ENCODE results near the gene GPR78.

Gene GPR78

DNA sequence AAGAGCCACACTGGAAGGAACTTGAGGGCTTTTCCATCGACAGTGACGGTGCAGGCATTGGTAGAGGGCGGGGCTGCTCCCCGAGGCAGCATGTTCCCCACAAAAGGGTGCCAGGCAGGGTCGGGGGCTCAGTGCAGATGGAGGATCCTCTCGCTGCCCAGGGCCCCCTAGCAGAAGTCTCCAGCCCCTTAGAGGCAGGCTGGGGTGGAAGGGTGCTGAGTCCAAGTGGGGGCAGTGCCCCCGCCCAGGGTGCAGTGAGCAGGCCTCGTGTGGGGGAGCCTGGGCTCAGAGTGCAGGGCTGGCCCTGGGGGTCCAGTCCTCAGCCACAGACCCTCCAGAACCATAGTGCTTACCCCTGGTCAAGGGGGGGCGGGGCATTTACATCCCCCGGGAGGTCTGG, 21.4 kb downstream of the GPR78 start:
- DNase-seq: no peak

- DNase-seq: no peak
Observed at GRCh38 chr4:8602686-8603430, 22.7 kb downstream of the GPR78 start.

DNA sequence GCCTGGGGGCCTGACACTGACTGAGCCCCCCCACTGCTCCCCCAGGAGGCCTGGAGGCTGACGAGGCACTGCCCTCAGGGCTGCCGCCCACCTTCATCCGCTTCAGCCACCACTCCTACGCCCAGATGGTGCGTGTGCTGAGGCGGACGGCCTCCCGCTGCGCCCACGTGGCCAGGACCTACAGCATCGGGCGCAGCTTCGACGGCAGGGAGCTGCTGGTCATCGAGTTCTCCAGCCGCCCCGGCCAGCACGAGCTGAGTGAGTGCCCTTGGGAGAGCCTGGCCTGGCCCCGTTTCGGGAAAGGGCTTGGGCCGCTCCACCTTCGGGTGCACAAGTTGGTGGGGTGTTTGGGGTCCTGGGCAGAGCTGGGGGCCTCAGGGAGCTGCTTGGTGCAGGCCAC, 23.7 kb downstream of the GPR78 start:
- DNase-seq: no peak

DNA sequence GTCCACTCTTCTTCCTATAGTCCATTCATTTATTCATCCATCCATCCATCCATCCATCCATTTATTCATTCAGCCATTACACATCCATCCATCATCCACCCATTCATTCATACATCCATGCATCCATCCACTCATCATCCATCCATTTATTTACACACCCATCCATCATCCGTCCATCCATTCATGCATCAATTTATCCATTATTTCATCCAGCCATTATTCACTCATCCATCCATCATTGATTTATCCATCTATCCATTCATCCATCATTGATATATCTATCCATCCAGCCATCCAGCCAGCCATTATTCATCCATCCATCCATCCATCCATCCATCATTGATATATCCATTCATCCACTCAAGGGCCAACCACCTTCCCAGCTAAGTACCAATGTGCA, 25.1 kb downstream of the GPR78 start:
- no peak for DNase-seq

DNA sequence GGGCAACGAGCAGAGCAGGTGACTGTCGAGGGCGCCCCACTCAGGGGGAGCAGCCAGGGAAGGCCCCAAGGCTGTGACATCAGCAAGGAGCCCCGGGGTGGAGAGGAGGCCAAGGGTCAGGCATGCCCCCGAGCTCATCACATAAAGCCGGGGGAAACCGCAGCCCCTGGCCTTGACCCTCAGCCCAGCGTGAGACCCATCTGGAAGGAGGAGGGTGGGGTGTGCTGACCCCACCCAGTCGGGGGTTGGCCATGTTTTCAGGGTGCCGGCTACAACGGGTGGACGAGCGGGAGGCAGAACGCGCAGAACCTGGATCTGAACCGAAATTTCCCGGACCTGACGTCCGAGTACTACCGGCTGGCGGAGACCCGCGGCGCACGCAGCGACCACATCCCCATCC, 26.3 kb downstream of the GPR78 start:
- DNase-seq: no peak

- no peak for DNase-seq
Observed at GRCh38 chr4:8606966-8607365, 26.8 kb downstream of the GPR78 start.

DNA sequence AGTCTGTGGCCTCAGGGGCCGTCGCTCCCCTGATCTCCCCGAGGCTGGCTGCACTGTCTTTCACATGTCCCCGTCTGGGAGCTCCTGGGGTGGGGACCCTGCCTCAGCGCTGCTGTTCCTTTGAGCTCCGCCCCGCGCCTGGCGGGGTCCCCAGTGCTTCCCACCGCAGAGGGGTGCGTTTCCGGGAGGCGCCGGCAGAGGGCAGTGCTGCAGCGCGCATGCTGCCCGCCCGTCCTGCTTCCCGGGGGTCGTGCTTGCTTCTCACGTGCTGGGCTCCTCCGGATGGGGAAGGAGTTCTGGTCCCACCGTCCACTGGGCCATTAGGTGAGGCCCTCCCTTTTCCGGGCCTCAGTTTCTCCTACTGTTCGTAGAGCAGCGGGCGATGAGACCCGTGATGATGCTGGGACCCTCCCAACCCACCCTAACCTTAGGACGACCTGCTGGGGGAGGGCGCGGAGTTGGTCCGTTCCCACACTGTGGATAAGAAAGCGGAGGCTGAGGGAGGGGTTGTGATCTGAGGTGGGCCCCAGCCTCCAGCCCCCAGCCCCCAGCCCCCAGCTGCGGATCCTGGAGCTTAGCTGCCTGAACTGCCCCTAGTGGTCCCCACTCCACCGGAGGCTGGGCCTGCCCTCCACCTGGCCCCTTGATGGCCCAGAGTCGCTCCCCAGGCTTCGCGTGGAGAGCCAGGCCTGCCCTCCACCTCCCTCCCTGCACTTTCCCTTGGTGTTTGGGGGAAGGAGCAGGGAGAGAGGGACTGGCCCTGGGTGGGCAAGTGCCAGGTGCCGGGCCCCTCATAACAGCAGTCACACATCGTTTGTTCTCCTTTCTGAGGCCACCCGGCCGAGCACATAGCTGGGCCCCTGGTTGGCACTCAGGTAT, 27.6 kb downstream of the GPR78 start:
- DNase-seq: no peak

- DNase-seq: no peak
Observed at GRCh38 chr4:8608714-8609391, 28.7 kb downstream of the GPR78 start.

GRCh38 chr4:8609406-8609805, 29.2 kb downstream of the GPR78 start:
- no peak for DNase-seq

DNA sequence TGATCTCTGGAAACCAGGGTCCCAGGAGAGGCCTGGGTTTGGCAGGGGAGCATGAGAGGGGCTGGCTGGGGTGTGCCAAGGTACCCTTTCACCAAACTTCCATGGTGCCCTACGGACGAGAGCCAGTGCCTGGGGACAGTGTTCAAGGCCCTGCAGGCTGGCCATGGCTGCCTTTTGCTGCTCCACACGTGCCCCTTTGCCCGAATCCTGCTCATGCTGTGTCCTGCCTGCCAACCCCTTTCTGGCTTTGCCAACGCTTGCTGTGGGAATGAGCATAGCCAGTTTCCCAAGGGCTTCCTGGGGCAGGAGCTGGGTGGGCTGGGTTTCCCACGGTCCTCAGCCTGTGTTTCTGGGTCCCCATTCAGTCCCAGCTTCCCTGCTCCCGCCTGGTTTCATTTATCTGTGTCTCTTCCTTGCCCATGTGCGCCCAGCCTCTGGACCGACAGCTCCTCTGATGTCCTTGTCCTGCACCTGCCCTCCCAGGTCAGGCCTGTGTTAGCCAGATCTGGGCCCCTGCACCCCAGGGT, 29.7 kb downstream of the GPR78 start:
- no peak for DNase-seq

- no peak for DNase-seq
Observed at GRCh38 chr4:8610858-8611616, 30.8 kb downstream of the GPR78 start.

DNA sequence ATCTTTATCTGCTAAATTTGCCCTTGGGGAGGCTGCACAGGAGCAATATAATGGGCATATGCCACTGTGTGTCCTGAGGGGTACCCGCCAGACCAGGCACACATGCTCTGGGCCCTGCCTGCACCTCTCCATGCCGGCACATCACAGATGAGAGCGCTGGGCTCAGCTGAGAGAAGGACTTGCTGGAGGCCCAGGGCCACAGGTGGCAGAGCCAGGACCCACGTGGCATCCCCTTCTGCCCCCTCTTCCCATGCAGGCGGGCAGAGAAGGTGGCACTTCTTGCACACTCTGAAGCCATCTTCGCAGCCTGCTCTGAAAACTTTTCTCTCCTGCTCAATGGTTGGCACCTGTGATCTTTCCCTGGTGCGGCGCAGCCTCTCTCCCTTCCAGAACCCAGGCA, 32.5 kb downstream of the GPR78 start:
- DNase-seq: no peak

GRCh38 chr4:8613421-8614364, 33.5 kb downstream of the GPR78 start:
- no peak for DNase-seq

DNA sequence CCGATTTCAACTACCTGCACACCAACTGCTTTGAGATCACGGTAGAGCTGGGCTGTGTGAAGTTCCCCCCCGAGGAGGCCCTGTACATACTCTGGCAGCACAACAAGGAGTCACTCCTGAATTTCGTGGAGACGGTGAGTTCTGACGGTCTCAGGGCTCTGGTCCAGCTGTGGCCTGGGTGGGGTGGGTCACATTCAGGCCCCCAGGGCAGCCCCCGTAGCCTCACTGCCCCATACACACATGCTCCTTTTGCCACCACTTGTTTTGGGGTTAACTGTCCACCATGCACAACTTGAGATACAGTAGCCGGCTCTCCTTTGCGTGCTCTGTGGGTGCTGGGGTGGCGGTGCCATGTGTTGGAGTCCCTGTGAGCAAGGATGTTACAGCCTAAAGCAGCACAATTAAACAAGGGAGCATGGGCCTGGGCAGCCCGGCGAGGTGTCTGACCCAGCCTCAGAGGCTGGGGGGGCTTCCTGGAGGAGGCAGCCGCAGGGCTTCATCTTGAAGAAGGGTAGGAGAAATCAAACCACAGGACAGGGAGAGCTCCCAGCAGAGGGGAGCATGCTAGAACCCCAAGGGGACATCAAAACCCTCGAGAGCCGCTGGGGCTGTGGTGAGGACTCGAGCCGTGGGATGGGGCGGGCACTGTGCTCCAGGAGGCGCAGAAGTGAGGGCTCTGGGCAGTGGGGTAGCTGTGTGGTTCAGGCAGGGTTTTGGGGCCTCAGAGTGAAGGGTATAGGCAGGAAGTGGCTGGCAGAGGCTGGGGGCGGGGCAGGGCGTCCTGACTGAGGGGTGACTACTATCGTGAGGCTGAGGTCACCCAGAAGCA, 34.4 kb downstream of the GPR78 start:
- no peak for DNase-seq

DNA sequence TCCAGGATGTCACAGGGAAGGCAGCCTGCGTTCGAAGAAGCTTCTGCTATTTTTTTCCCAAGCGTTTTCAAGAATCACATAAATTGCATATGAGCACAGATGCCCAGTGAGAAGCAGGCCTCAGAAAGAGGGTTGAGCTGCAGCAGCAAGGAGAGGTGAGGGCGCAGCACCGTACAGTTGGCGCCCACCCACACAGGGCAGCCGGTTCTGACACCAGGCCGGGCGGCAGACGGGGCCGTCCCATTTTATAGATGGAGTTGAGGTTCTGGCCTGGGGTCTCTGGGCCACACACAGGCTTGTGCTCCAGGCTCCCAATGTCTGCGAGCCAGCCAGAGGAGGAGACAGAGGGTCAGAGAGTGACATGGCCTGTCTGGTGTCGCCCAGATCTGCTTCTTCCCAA, 35.2 kb downstream of the GPR78 start:
- DNase-seq: no peak

DNA sequence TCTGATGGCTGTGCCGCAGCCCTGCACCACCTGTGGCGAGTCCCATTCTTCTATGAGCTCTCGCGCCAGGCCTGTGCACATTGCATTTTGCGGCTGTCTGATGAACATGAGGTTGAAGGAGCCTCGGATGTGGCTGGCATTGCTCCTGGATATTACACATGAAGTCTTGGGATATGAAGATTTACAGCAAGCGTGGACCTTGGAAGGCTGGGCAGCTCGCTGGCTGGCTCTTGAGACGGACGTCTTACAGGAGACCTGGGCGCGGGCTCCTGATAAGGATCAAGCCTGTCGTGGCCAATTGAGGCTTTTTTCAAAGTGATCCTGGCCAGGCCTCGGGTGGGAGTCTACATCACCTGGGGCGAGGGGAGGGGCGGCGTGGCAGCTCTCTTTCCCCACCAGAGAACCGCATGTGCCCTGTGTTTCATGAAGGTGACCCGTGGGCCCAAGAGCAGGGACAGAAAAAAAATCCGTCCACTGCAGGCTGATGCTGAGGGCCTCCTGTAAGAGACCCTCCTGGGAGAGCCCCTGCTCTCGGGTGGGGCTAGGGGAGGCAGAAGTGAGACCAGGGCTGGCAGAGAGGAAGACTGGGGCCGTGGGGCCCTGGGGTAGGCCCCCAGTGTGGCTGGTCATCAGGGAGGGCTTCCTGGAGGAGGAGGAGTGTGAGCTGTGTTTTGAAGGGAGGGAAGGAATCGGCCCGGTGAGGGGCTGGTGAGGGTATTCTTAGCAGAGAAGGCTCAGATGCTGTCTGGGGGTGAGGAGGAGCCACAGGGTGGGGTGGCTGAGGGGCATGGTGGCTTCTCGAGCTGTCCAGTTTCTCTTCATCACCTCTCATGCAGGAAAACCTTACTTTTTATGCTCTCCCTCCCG, 36.0 kb downstream of the GPR78 start:
- no peak for DNase-seq

DNA sequence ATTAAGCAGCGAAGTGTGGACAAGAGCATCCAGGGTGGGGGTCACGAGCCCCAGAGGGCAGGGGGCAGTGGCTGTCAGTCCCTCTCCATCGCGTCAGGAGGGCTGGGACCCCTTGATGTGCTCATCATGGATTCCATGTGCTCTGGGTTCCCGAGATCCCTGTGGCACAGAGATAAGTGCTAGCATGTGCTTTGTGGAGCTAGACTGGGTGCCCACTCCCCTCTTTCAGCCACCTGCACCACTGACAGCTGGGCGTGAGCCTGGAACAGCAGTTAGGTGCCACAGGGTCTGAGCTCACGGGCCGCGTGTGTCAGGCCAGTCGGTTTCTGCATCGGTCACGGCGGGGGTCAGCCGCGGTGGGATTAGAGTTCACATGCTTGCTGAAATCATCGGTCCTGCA, 36.6 kb downstream of the GPR78 start:
- no peak for DNase-seq

DNA sequence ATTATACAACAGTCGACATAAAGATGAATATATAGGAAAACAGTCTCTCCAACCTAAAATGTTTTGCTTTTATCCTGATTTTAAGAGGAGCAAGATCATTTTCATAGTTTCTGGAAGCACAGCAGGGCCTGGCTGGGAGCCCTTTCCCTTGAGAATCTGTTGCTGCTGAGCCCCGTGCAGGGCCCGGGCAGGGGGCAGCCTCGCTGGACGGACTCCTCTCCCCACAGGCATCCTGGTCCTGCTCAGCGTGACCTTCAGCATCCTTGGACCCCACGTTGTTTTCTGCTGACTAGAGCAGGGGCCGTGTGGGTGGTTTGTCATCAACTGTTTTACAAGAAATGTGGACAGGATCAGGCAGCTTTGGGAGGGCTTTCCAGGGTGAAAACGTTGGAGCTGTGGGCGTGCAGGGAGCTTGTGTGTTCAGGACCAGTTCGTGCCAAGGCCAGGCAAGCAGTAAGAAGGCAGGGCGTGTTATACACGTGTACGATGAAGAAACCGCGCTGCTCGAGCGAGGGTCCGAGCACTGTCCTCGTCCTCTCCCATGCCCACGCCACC, 37.4 kb downstream of the GPR78 start:
- DNase-seq: no peak

- no peak for DNase-seq
Observed at GRCh38 chr4:8618421-8618820, 38.2 kb downstream of the GPR78 start.

All from T1000 (cell line).